Brain microvascular endothelial cell (primary cell): Measurements from ENCODE around the gene AXIN2.

ENCODE experiments used
- DNase-seq: peaks from one replicate; pipeline ENCODE4 v3.0.0-alpha.2; 2020
- H3K27ac ChIP-seq: fragments of 250-450 bp; sonication (Bioruptor Pico); 2 replicates; pipeline ENCODE4 v1.5.1; 2020; ENCODE audit warnings: mild to moderate bottlenecking, moderate library complexity
- H3K27me3 ChIP-seq: fragments of 250-450 bp; sonication (Bioruptor Pico); replicated peaks from 2 replicates; pipeline ENCODE4 v1.5.1; 2020; ENCODE audit warnings: mild to moderate bottlenecking
- H3K36me3 ChIP-seq: fragments of 250-450 bp; sonication (Bioruptor Pico); replicated peaks from 2 replicates; pipeline ENCODE4 v1.5.1; 2020; ENCODE audit warnings: mild to moderate bottlenecking
- H3K4me3 ChIP-seq: 2 replicates; pipeline ENCODE4 v1.5.1; 2011; ENCODE audit warnings: low read depth, mild to moderate bottlenecking, control low read depth, low read length, moderate library complexity
- in situ Hi-C: cut with HindIII; loops from 2 replicates; pipeline ENCODE4 v1.10.0; 2017; ENCODE audit warnings: low sequenced_read_pairs, low pct_ligation_motif_present
- TF ChIP-seq, protein P1 (sequence below): IDR thresholded peaks from 2 replicates; pipeline ENCODE4 v1.5.1; 2011; ENCODE audit warnings: low read depth, mild to moderate bottlenecking, moderate library complexity, low read length, control low read depth, inconsistent platforms; ENCODE audit errors: missing control alignments

Gene AXIN2

DNA sequence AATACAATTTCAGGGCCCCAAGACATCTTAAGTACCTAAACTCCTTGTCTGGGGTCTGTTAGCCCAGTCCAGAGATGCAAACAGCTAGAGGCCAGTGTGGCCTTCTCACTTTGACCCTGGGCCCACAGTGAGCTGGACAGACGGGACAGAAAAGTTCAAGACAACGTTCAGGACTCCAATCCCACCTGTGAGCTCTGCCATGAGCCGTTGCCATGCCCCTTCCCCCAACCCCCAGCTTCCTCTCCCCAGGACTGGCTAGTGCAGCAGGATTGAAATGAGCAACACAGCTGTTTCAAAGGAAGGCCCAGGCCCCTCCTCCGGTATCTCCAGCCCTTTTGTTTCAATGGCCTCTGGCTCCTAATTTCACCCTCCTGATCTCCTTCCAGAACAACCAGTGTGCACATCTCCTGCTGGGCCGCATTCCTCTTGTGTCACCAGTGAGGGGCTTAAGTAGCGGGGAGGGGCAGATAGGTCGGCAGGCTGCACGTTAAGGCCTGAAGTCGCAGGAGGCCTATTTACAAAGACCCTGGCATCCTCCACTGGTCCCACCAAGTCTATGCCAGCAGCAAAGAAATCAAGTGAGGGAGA is 11.3 kb downstream of the AXIN2 start:
- Histone ChIP-seq H3K36me3 (no peaks in the 10 kb centered on the region), H3K27ac (no peak overlapping the region), H3K27me3 (no peaks in the 10 kb centered on the region), H3K4me3 (no peak overlapping the region)
- in situ Hi-C loops: no loop called here
- DNase-seq: no peak
- TF ChIP-seq, protein P1, sequence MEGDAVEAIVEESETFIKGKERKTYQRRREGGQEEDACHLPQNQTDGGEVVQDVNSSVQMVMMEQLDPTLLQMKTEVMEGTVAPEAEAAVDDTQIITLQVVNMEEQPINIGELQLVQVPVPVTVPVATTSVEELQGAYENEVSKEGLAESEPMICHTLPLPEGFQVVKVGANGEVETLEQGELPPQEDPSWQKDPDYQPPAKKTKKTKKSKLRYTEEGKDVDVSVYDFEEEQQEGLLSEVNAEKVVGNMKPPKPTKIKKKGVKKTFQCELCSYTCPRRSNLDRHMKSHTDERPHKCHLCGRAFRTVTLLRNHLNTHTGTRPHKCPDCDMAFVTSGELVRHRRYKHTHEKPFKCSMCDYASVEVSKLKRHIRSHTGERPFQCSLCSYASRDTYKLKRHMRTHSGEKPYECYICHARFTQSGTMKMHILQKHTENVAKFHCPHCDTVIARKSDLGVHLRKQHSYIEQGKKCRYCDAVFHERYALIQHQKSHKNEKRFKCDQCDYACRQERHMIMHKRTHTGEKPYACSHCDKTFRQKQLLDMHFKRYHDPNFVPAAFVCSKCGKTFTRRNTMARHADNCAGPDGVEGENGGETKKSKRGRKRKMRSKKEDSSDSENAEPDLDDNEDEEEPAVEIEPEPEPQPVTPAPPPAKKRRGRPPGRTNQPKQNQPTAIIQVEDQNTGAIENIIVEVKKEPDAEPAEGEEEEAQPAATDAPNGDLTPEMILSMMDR: no peak

DNA sequence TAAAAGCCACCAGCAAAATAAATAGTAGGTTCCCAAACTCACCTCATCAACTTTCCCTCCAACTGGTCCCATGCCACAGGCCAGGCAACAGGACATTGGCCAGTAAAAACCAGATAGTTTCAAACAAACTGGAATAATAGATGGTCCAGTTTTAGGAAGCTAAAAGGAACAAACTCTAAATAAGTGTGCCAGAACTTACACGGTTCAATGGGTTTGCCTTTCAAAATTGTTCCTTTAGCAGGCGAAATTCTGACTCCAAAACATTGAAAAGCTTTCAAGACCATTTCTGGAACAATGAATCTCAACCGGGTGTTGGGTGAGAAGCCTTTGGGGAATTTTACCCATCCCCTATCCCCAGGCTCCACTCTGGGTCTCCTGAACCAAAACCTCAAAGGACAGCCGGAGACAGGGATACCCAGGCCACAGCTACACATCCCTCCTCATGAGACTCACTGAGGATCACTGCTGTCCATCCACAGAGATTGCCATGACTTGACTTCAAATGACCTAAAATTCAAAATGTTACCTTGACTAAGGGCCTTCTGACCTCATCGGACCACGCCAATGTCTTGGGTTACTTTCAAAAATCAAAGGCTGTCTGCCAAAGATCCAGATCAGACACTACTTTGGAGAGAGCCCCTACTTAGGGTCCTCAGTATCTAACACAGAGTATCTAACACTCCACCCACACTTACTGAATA is 13.0 kb downstream of the AXIN2 start:
- TF ChIP-seq, protein P1: no peak
- H3K27ac ChIP-seq: no peak overlapping the region
- in situ Hi-C loops: no loop called here
- no peak overlapping the region for H3K4me3 ChIP-seq
- no peak for DNase-seq
- H3K36me3 ChIP-seq: no peaks in the 10 kb centered on the region
- no peaks in the 10 kb centered on the region for H3K27me3 ChIP-seq

DNA sequence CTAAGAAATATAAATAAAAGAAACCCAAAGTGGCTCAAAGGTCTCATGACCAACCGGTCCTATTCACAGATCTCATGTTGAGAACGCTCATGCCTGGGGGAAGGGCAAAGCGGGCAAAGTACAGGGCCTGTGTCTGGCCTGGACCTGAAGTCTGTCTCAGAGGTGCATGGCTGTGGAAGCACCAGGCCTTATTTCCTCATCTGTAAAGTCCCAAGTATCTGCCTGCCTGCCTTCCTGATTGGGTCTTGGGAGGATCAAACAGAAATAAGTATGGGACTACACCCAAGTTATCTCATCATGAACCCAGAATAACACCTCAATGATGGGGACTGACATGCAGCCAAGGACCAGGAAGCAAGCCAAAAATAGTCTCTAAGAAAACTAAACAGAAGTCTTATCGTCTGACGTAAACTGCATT is 14.2 kb downstream of the AXIN2 start:
- Histone ChIP-seq H3K4me3 (no peak overlapping the region), H3K27me3 (no peaks in the 10 kb centered on the region), H3K36me3 (no peaks in the 10 kb centered on the region), H3K27ac (no peak overlapping the region)
- in situ Hi-C loops: no loop called here
- TF ChIP-seq, protein P1: no peak
- no peak for DNase-seq

DNA sequence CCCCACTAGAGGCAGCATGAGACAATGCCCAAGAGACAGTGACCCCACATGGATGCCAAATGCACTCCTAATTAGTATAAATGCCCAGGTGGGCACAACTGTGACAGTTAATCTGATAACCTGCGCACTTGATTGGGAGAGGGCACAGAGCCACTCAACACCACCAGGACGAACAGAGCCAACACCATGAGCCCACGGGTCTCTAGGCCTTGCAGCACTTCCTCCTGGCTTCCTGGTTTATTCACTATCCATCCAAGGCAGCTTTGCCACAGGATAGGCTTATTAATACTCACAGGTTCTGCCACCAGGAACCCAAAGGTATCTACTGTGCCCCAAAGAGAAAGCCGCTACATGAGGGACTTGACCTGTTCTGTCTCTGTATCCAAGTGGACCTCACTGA is 14.9 kb downstream of the AXIN2 start:
- H3K36me3 ChIP-seq: no peaks in the 10 kb centered on the region
- DNase-seq: no peak
- no peaks in the 10 kb centered on the region for H3K27me3 ChIP-seq
- in situ Hi-C loops: no loop called here
- H3K27ac ChIP-seq: no peak overlapping the region
- TF ChIP-seq, protein P1: no peak
- no peak overlapping the region for H3K4me3 ChIP-seq

DNA sequence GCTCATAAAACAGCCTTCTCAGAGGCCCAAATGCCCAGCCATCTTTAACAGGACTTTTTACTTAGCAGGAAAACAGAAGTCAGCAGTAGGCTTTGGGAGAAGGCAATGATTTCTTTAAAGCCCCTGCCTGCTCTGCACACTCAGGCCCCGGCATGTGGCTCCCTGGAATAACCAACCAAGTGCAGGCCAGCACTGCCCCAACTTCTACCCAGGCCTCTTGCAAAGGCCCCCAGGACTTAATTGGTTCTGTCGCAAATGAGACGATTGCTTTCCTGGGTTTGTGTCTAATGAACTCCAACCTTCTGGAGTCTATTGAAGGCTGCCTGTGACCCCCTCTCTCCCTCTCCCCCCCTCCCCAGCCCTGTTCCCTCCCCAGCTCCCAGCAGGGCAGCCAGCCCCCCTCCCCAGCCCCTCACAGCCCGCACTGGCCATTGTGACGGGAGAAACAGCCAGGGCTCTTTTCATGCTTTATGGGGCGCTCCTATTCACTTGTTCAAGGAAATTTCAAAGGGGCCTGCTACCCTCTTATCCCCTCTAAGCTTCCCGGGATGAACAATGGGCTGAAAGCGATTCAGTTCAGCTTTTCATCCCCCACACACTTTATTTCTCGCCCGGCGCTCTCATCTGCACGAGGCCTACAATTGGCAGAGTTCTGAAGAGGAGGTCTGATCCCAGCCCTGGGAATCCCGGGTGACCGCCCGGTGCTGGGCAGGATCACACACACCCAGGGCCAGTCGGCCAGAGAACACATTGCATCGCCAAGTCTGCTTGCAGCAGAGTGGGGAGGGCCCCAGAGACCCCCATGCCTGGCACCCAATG is 15.5 kb downstream of the AXIN2 start:
- Histone ChIP-seq H3K27ac (no peak overlapping the region), H3K36me3 (no peaks in the 10 kb centered on the region), H3K27me3 (no peaks in the 10 kb centered on the region), H3K4me3 (no peak overlapping the region)
- TF ChIP-seq, protein P1: no peak
- no peak for DNase-seq
- in situ Hi-C loops: no loop called here
